Activated T-cell treated with anti-CD3 and anti-CD28 coated beads, Interleukin-2, amount 50 U/mL, for 72 hours (primary cell): Measurements from ENCODE around the gene MAP4K3. TPM values are rescaled to one million over a fixed set of nuclear protein-coding genes. Genes with fewer than 3 reads are reported as not detected.
A peak's percentile ranks its signal among the peaks of the same experiment; 100 is the strongest.
"Not testable (repeated sequence)": the region's sequence is repeated elsewhere in the genome, so short reads cannot be mapped to it uniquely, and the experiment has no call there.

ENCODE experiments used
- ATAC-seq, 2 donors: fragments of 150-1000 bp; cut with Tn5 transposase; replicated peaks in 1 of 2; 2 replicates each; pipeline ENCODE4 v1.10.0; 2021; ENCODE audit warnings: moderate library complexity in 2 of 2, mild to moderate bottlenecking in 1 of 2
- DNase-seq, 2 donors: peaks; one replicate each; pipeline ENCODE4 v3.0.0; 2021 to 2022; ENCODE audit warnings: mixed read lengths in 1 of 2
- H3K27ac Mint-ChIP-seq: one replicate; pipeline ENCODE4 v1.8.0; 2022; ENCODE audit warnings: mild to moderate bottlenecking, moderate library complexity, mixed read lengths
- H3K27me3 Mint-ChIP-seq: one replicate; pipeline ENCODE4 v1.8.0; 2022; ENCODE audit warnings: low read depth, mixed read lengths
- H3K36me3 Mint-ChIP-seq, 2 donors: one replicate each; pipeline ENCODE4 v1.8.0; 2022; ENCODE audit warnings: mixed read lengths in 2 of 2, mild to moderate bottlenecking in 1 of 2; ENCODE audit not compliant: insufficient read depth in 2 of 2
- H3K4me1 Mint-ChIP-seq: one replicate; pipeline ENCODE4 v1.8.0; 2022; ENCODE audit warnings: low read depth, mixed read lengths
- H3K4me3 Mint-ChIP-seq, 2 donors: one replicate each; pipeline ENCODE4 v1.8.0; 2022; ENCODE audit warnings: mild to moderate bottlenecking in 2 of 2, mixed read lengths in 2 of 2, moderate library complexity in 2 of 2
- H3K9me3 Mint-ChIP-seq, 2 donors: one replicate each; pipeline ENCODE4 v1.8.0; 2022; ENCODE audit warnings: mixed read lengths in 2 of 2
- total RNA-seq, 2 donors: library from RNA; stranded (reverse); gene quantifications; one replicate each; pipeline ENCODE4 v1.2.3, GENCODE V29; 2022

Gene MAP4K3
- total RNA-seq, 2 donors from 2014 or later = 14.6 to 17.1 TPM

GRCh38 chr2:39370101-39370500 is 67.0 kb downstream of the MAP4K3 start:
- Mint-ChIP-seq H3K27ac (peak overlapping the region; percentile 45), H3K4me1 (peaks cover 11% of the 10 kb centered on the region), H3K36me3 (peaks cover 5 to 14% of the 10 kb centered on the region in 2 donors), H3K4me3 (no peak overlapping the region), H3K9me3 (peaks cover 3 to 5% of the 10 kb centered on the region in 2 donors), H3K27me3 (no peaks in the 10 kb centered on the region)
- no peak for ATAC-seq
- DNase-seq = no peak

- Mint-ChIP-seq H3K4me3 (no peak overlapping the region), H3K36me3 (peaks cover 5 to 18% of the 10 kb centered on the region in 2 donors), H3K4me1 (peaks cover 11% of the 10 kb centered on the region), H3K9me3 (peaks cover 3 to 5% of the 10 kb centered on the region in 2 donors), H3K27me3 (no peaks in the 10 kb centered on the region), H3K27ac (no peak overlapping the region)
- ATAC-seq (peak in 1 of 2 donors; percentile 43), DNase-seq (no peak)
Observed at GRCh38 chr2:39368846-39369245, 68.2 kb downstream of the MAP4K3 start.

- peaks cover 2 to 4% of the 10 kb centered on the region in 2 donors for H3K9me3 Mint-ChIP-seq
- no peaks in the 10 kb centered on the region for H3K27me3 Mint-ChIP-seq
- H3K4me1 Mint-ChIP-seq = peaks cover 11% of the 10 kb centered on the region
- no peak for DNase-seq
- peak in 1 of 2 donors; percentile 15 for ATAC-seq
- no peak overlapping the region for H3K27ac Mint-ChIP-seq
- no peak overlapping the region for H3K4me3 Mint-ChIP-seq
- H3K36me3 Mint-ChIP-seq = peaks cover 5 to 15% of the 10 kb centered on the region in 2 donors
Observed at GRCh38 chr2:39368376-39368775, 68.7 kb downstream of the MAP4K3 start.

GRCh38 chr2:39362595-39362994 is 74.5 kb downstream of the MAP4K3 start:
- Mint-ChIP-seq H3K4me3 (no peak overlapping the region), H3K9me3 (peaks cover 9 to 17% of the 10 kb centered on the region in 2 donors), H3K27ac (no peak overlapping the region), H3K36me3 (peaks cover 19 to 34% of the 10 kb centered on the region in 2 donors), H3K4me1 (no peaks in the 10 kb centered on the region), H3K27me3 (no peaks in the 10 kb centered on the region)
- no peak for ATAC-seq
- no peak for DNase-seq

- H3K4me3 Mint-ChIP-seq = no peak overlapping the region
- H3K27me3 Mint-ChIP-seq = no peaks in the 10 kb centered on the region
- ATAC-seq = no peak
Observed at GRCh38 chr2:39361511-39361910, 75.6 kb downstream of the MAP4K3 start.

GRCh38 chr2:39360342-39360741 is 76.7 kb downstream of the MAP4K3 start:
- Mint-ChIP-seq H3K9me3 (peaks cover 9 to 17% of the 10 kb centered on the region in 2 donors), H3K36me3 (peaks cover 19 to 34% of the 10 kb centered on the region in 2 donors)
- not testable (repeated sequence) for H3K27ac Mint-ChIP-seq, ATAC-seq, H3K27me3 Mint-ChIP-seq, DNase-seq, H3K4me1 Mint-ChIP-seq, H3K4me3 Mint-ChIP-seq

More at GRCh38 chr2:39361511-39361910, 75.6 kb downstream of the MAP4K3 start:
- H3K36me3 Mint-ChIP-seq = peaks cover 19 to 34% of the 10 kb centered on the region in 2 donors
- H3K9me3 Mint-ChIP-seq = peaks cover 9 to 17% of the 10 kb centered on the region in 2 donors
- H3K27ac Mint-ChIP-seq = no peak overlapping the region
- no peaks in the 10 kb centered on the region for H3K4me1 Mint-ChIP-seq
- DNase-seq = no peak

- Mint-ChIP-seq H3K4me1 (no peaks in the 10 kb centered on the region), H3K4me3 (no peak overlapping the region), H3K27me3 (no peaks in the 10 kb centered on the region), H3K27ac (no peak overlapping the region), H3K36me3 (peaks cover 19 to 32% of the 10 kb centered on the region in 2 donors), H3K9me3 (peaks cover 9 to 17% of the 10 kb centered on the region in 2 donors)
- DNase-seq (no peak), ATAC-seq (no peak)
Observed at GRCh38 chr2:39359453-39360038, 77.5 kb downstream of the MAP4K3 start.

- no peak for DNase-seq
- ATAC-seq = no peak
- Mint-ChIP-seq H3K4me1 (no peaks in the 10 kb centered on the region), H3K36me3 (peaks cover 15 to 22% of the 10 kb centered on the region in 2 donors), H3K27me3 (no peaks in the 10 kb centered on the region), H3K9me3 (peaks cover 4 to 15% of the 10 kb centered on the region in 2 donors), H3K4me3 (no peak overlapping the region), H3K27ac (no peak overlapping the region)
Observed at GRCh38 chr2:39356922-39357639, 80.0 kb downstream of the MAP4K3 start.

GRCh38 chr2:39350658-39351057 is 86.4 kb downstream of the MAP4K3 start:
- ATAC-seq = no peak
- Mint-ChIP-seq H3K27ac (no peak overlapping the region), H3K9me3 (no peaks in the 10 kb centered on the region), H3K4me1 (no peaks in the 10 kb centered on the region), H3K36me3 (no peaks in the 10 kb centered on the region), H3K4me3 (no peak overlapping the region), H3K27me3 (no peaks in the 10 kb centered on the region)
- no peak for DNase-seq

- no peak overlapping the region for H3K27ac Mint-ChIP-seq
- no peaks in the 10 kb centered on the region for H3K27me3 Mint-ChIP-seq
- no peak overlapping the region for H3K4me3 Mint-ChIP-seq
- ATAC-seq = no peak
- peaks cover 4 to 9% of the 10 kb centered on the region in 2 donors for H3K36me3 Mint-ChIP-seq
- H3K4me1 Mint-ChIP-seq = no peaks in the 10 kb centered on the region
- DNase-seq = no peak
- no peaks in the 10 kb centered on the region for H3K9me3 Mint-ChIP-seq
Observed at GRCh38 chr2:39338502-39338901, 98.6 kb downstream of the MAP4K3 start.

- Mint-ChIP-seq H3K4me1 (no peaks in the 10 kb centered on the region), H3K9me3 (no peaks in the 10 kb centered on the region), H3K4me3 (no peak overlapping the region), H3K36me3 (peaks cover 4 to 9% of the 10 kb centered on the region in 2 donors), H3K27ac (no peak overlapping the region), H3K27me3 (no peaks in the 10 kb centered on the region)
- ATAC-seq = no peak
- DNase-seq = no peak
Observed at GRCh38 chr2:39335930-39336329, 101.2 kb downstream of the MAP4K3 start.

- no peak overlapping the region for H3K4me3 Mint-ChIP-seq
- no peak overlapping the region for H3K27ac Mint-ChIP-seq
- peaks cover 5 to 9% of the 10 kb centered on the region in 2 donors for H3K36me3 Mint-ChIP-seq
- H3K27me3 Mint-ChIP-seq = no peaks in the 10 kb centered on the region
- ATAC-seq (no peak), DNase-seq (no peak)
- H3K9me3 Mint-ChIP-seq = no peaks in the 10 kb centered on the region
- H3K4me1 Mint-ChIP-seq = no peaks in the 10 kb centered on the region
Observed at GRCh38 chr2:39334978-39335377, 102.1 kb downstream of the MAP4K3 start.

GRCh38 chr2:39334529-39334928 is 102.6 kb downstream of the MAP4K3 start:
- Mint-ChIP-seq H3K4me1 (no peaks in the 10 kb centered on the region), H3K27ac (no peak overlapping the region), H3K27me3 (no peaks in the 10 kb centered on the region), H3K4me3 (no peak overlapping the region), H3K36me3 (peaks cover 5 to 9% of the 10 kb centered on the region in 2 donors), H3K9me3 (no peaks in the 10 kb centered on the region)
- DNase-seq = no peak
- ATAC-seq = no peak
